GM10248 (cell line): ENCODE data around the gene CREM.

ENCODE experiments used
- CTCF ChIA-PET: fragments of 300-600 bp; sonication (Branson Sonifier 250); formaldehyde crosslinking; extraction: SDS; loops from one replicate; lab custom pipeline; 2021; ENCODE audit warnings: antibody characterized with exemption; lab: Yijun Ruan, JAX
- POLR2A ChIA-PET: fragments of 350-650 bp; sonication (Branson Sonifier 250); formaldehyde crosslinking; extraction: SDS; loops from one replicate; lab custom pipeline; 2020; ENCODE audit warnings: antibody characterized with exemption; lab: Yijun Ruan, JAX
- DNase-seq: peaks from one replicate; pipeline ENCODE4 v3.0.0; 2012; ENCODE audit errors: extremely low spot score
- CTCF ChIP-seq: IDR thresholded peaks from 2 replicates; pipeline ENCODE4 v1.5.1; 2012; ENCODE audit warnings: mild to moderate bottlenecking, low read depth; ENCODE audit errors: extremely low read depth, missing control alignments, control extremely low read depth

CREM gene

GRCh38 chr10:35112571-35112970 lies 14.1 kb upstream of the CREM start:
- DNase-seq: no peak
- CTCF ChIA-PET: interaction anchor here (2.2 kb wide), 1 partner anchor 8 kb away, joined by 8 read pairs; no protein-coding TSS in a partner anchor
- POLR2A ChIA-PET: no interaction called here
- no peak for TF ChIP-seq CTCF

- ChIA-PET POLR2A (no interaction called here), CTCF (interaction anchor here (0.7 to 15.4 kb wide), 24 partner anchors 8 to 1761 kb away, joined by 3 to 225 read pairs (median 6); no protein-coding TSS in a partner anchor)
- TF ChIP-seq CTCF: no peak
- DNase-seq: no peak
Measured at GRCh38 chr10:35119378-35119777, 7.3 kb upstream of the CREM start.

- ChIA-PET CTCF (interaction anchor here (12.3 to 15.4 kb wide), 2 partner anchors 73 to 92 kb away, joined by 147 to 225 read pairs; no protein-coding TSS in a partner anchor), POLR2A (no interaction called here)
- TF ChIP-seq CTCF: no peak
- no peak for DNase-seq
Measured at GRCh38 chr10:35124540-35124939, 2.1 kb upstream of the CREM start.

- ChIA-PET POLR2A (interaction anchor here (0.7 to 3.2 kb wide), 5 partner anchors 23 to 216 kb away, joined by 3 to 37 read pairs (median 4); no protein-coding TSS in a partner anchor), CTCF (interaction anchor here (0.7 to 15.4 kb wide), 26 partner anchors 9 to 437 kb away, joined by 3 to 225 read pairs (median 4); no protein-coding TSS in a partner anchor)
- TF ChIP-seq CTCF: no peak
- DNase-seq: no peak
Measured at GRCh38 chr10:35126062-35126529, 550 bp upstream of the CREM start.

- POLR2A ChIA-PET: interaction anchor here (1.4 to 3.2 kb wide), 3 partner anchors 22 to 214 kb away, joined by 3 to 37 read pairs (median 20); no protein-coding TSS in a partner anchor
- CTCF ChIA-PET: interaction anchor here (1.2 to 15.4 kb wide), 9 partner anchors 15 to 435 kb away, joined by 3 to 225 read pairs (median 8); no protein-coding TSS in a partner anchor
Measured at GRCh38 chr10:35127289-35127891, 744 bp downstream of the CREM start.

More at GRCh38 chr10:35127289-35127891, 744 bp downstream of the CREM start:
- peak; percentile 29 for DNase-seq
- no peak for TF ChIP-seq CTCF
